Measurements from ENCODE around the gene SLCO3A1. TPM values are rescaled to one million over a fixed set of nuclear protein-coding genes. Genes with fewer than 3 reads are reported as not detected.
"Not testable (repeated sequence)": the region's sequence is repeated elsewhere in the genome, so short reads cannot be mapped to it uniquely, and the experiment has no call there.

Gene SLCO3A1
- total RNA-seq, 1 experiment from 2014 or later = under 0.01 TPM

GRCh38 chr15:92035551-92035950, 182.0 kb downstream of the SLCO3A1 start:
- DNase-seq (ENCODE audit: low read depth) = no peak

- DNase-seq (ENCODE audit: low read depth) = no peak
These were observed 182.5 kb downstream of the SLCO3A1 start for GRCh38 chr15:92035961-92036360.

- DNase-seq (ENCODE audit: low read depth) = no peak
These were observed 184.0 kb downstream of the SLCO3A1 start for GRCh38 chr15:92037491-92037890.

GRCh38 chr15:92040350-92040749, 186.8 kb downstream of the SLCO3A1 start:
- DNase-seq (ENCODE audit: low read depth) = no peak

- no peak for DNase-seq (ENCODE audit: low read depth)
These were observed 187.9 kb downstream of the SLCO3A1 start for GRCh38 chr15:92041371-92041770.

GRCh38 chr15:92043283-92043682, 189.8 kb downstream of the SLCO3A1 start:
- DNase-seq (ENCODE audit: low read depth) = no peak

- DNase-seq (ENCODE audit: low read depth) = no peak
These were observed 190.8 kb downstream of the SLCO3A1 start for GRCh38 chr15:92044203-92044909.

GRCh38 chr15:92047900-92048299, 194.4 kb downstream of the SLCO3A1 start:
- DNase-seq (ENCODE audit: low read depth) = no peak

GRCh38 chr15:92048739-92049138, 195.2 kb downstream of the SLCO3A1 start:
- no peak for DNase-seq (ENCODE audit: low read depth)

- no peak for DNase-seq (ENCODE audit: low read depth)
These were observed 195.9 kb downstream of the SLCO3A1 start for GRCh38 chr15:92049290-92049989.

- DNase-seq (ENCODE audit: low read depth) = no peak
These were observed 196.9 kb downstream of the SLCO3A1 start for GRCh38 chr15:92050220-92050898.

GRCh38 chr15:92051716-92052115, 198.2 kb downstream of the SLCO3A1 start:
- no peak for DNase-seq (ENCODE audit: low read depth)

- no peak for DNase-seq (ENCODE audit: low read depth)
These were observed 200.3 kb downstream of the SLCO3A1 start for GRCh38 chr15:92053753-92054316.

GRCh38 chr15:92056875-92057274, 203.4 kb downstream of the SLCO3A1 start:
- no peak for DNase-seq (ENCODE audit: low read depth)

- DNase-seq (ENCODE audit: low read depth) = no peak
These were observed 205.8 kb downstream of the SLCO3A1 start for GRCh38 chr15:92059036-92059970.

- not testable (repeated sequence) for DNase-seq (ENCODE audit: low read depth)
These were observed 206.4 kb downstream of the SLCO3A1 start for GRCh38 chr15:92059971-92060311.

- DNase-seq (ENCODE audit: low read depth) = no peak
These were observed 208.1 kb downstream of the SLCO3A1 start for GRCh38 chr15:92061511-92062195.

GRCh38 chr15:92062505-92062904, 209.0 kb downstream of the SLCO3A1 start:
- no peak for DNase-seq (ENCODE audit: low read depth)

GRCh38 chr15:92068121-92068520, 214.6 kb downstream of the SLCO3A1 start:
- DNase-seq (ENCODE audit: low read depth) = no peak
